Hematopoietic multipotent progenitor cell treated with erythropoietin and hydrocortisone succinate and interleukin-3 and kit ligand, for 6 days (in vitro differentiated cells): ENCODE results near the gene MRPS27.

Experiments used
- DNase-seq: peaks from one replicate; pipeline ENCODE4 v3.0.0-alpha.2; 2015

MRPS27 gene

GRCh38 chr5:72228960-72229359 is 91.1 kb downstream of the MRPS27 start:
- DNase-seq = peak; percentile 75

- DNase-seq = peak; percentile 86
Observed at GRCh38 chr5:72226950-72227349, 93.1 kb downstream of the MRPS27 start.

- no peak for DNase-seq
Observed at GRCh38 chr5:72225741-72226140, 94.3 kb downstream of the MRPS27 start.

- DNase-seq = no peak
Observed at GRCh38 chr5:72224946-72225463, 95.0 kb downstream of the MRPS27 start.

GRCh38 chr5:72223371-72223770 is 96.7 kb downstream of the MRPS27 start:
- no peak for DNase-seq

- no peak for DNase-seq
Observed at GRCh38 chr5:72222521-72222920, 97.5 kb downstream of the MRPS27 start.

GRCh38 chr5:72221541-72221940 is 98.5 kb downstream of the MRPS27 start:
- DNase-seq = no peak

- no peak for DNase-seq
Observed at GRCh38 chr5:72221099-72221498, 98.9 kb downstream of the MRPS27 start.

- DNase-seq = no peak
Observed at GRCh38 chr5:72216756-72217155, 103.3 kb downstream of the MRPS27 start.

GRCh38 chr5:72214168-72214567 is 105.9 kb downstream of the MRPS27 start:
- no peak for DNase-seq

- no peak for DNase-seq
Observed at GRCh38 chr5:72213482-72213881, 106.6 kb downstream of the MRPS27 start.

- no peak for DNase-seq
Observed at GRCh38 chr5:72212171-72212570, 107.9 kb downstream of the MRPS27 start.

- DNase-seq = no peak
Observed at GRCh38 chr5:72210888-72211678, 109.0 kb downstream of the MRPS27 start.

- DNase-seq = no peak
Observed at GRCh38 chr5:72209147-72210115, 110.6 kb downstream of the MRPS27 start.

- no peak for DNase-seq
Observed at GRCh38 chr5:72208324-72208926, 111.6 kb downstream of the MRPS27 start.

- no peak for DNase-seq
Observed at GRCh38 chr5:72206994-72207393, 113.0 kb downstream of the MRPS27 start.

GRCh38 chr5:72206160-72206559 is 113.9 kb downstream of the MRPS27 start:
- DNase-seq = no peak

- no peak for DNase-seq
Observed at GRCh38 chr5:72205431-72206009, 114.5 kb downstream of the MRPS27 start.

- DNase-seq = no peak
Observed at GRCh38 chr5:72204946-72205345, 115.1 kb downstream of the MRPS27 start.

- no peak for DNase-seq
Observed at GRCh38 chr5:72203251-72203845, 116.7 kb downstream of the MRPS27 start.

GRCh38 chr5:72202331-72202825 is 117.7 kb downstream of the MRPS27 start:
- no peak for DNase-seq

- no peak for DNase-seq
Observed at GRCh38 chr5:72199681-72200080, 120.4 kb downstream of the MRPS27 start.
